Right lobe of liver (tissue), 4 donors: ENCODE results near the gene PDZD2.

Experiments
- POLR2A ChIP-seq: fragments of 450-650 bp; IDR thresholded peaks from one replicate; pipeline ENCODE4 v1.6.1; 2017; ENCODE audit warnings: antibody characterized with exemption, mild to moderate bottlenecking
- TF ChIP-seq, protein P1 (sequence below), 4 donors: fragments of 200-600 bp in 3 of 4; fragments of 450-650 bp in 1 of 4; IDR thresholded peaks; one replicate each; pipeline versions ENCODE4 v1.5.1 to v1.8.0; 2016 to 2022; ENCODE audit warnings: antibody characterized with exemption in 4 of 4, mild to moderate bottlenecking in 2 of 4
- donor health status: DM: no; HTN: no; CAD: no.
- donor health status: DM: no; HTN: no; CAD: no.
- donor health status: DM: no; HTN: yes; CAD: no.

DNA sequence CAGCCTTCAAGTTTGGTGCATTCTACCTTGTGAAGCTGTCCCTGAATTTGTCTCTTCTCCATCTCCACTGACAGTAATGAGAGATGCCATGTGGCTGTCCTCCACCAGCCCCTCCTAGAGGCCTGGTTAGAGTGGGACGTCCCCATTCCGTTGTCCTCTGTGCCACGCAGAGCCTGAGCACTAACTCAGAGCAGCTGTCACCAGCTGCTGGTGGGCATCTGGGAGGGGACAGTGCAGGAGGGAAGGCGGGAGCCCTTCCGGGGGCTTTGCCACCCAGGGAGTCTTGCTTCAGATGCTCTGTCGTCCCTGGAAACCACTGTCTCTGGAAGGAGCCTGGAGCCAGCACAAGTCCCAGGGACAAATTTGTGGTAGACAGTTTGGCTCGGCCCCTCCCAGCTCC lies 78.6 kb downstream of the PDZD2 start:
- TF ChIP-seq, protein P1, sequence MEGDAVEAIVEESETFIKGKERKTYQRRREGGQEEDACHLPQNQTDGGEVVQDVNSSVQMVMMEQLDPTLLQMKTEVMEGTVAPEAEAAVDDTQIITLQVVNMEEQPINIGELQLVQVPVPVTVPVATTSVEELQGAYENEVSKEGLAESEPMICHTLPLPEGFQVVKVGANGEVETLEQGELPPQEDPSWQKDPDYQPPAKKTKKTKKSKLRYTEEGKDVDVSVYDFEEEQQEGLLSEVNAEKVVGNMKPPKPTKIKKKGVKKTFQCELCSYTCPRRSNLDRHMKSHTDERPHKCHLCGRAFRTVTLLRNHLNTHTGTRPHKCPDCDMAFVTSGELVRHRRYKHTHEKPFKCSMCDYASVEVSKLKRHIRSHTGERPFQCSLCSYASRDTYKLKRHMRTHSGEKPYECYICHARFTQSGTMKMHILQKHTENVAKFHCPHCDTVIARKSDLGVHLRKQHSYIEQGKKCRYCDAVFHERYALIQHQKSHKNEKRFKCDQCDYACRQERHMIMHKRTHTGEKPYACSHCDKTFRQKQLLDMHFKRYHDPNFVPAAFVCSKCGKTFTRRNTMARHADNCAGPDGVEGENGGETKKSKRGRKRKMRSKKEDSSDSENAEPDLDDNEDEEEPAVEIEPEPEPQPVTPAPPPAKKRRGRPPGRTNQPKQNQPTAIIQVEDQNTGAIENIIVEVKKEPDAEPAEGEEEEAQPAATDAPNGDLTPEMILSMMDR (IDR thresholded peaks at IDR 0.05): no peak
- no peak for TF ChIP-seq POLR2A
